IPS DF 6.9 (cell line): ENCODE results near the gene MBP.
"Not testable (repeated sequence)": the region's sequence is repeated elsewhere in the genome, so short reads cannot be mapped to it uniquely, and the experiment has no call there.

Experiments used
- DNase-seq: peaks from one replicate; pipeline ENCODE4 v3.0.0-alpha.2; 2013; ENCODE audit warnings: low read depth, low spot score
- H3K27ac ChIP-seq: one replicate; pipeline ENCODE4 v1.5.1; 2013; ENCODE audit warnings: low read length, control low read depth
- H3K27me3 ChIP-seq: 2 replicates; pipeline ENCODE4 v1.6.1; 2013; ENCODE audit warnings: mild to moderate bottlenecking, low read length; ENCODE audit not compliant: control insufficient read depth, insufficient read depth
- H3K36me3 ChIP-seq: 2 replicates; pipeline ENCODE4 v1.6.1; 2013; ENCODE audit warnings: low read length; ENCODE audit not compliant: control insufficient read depth, insufficient read depth
- H3K4me1 ChIP-seq: 2 replicates; pipeline ENCODE4 v1.6.1; 2013; ENCODE audit warnings: low read length; ENCODE audit not compliant: control insufficient read depth, insufficient read depth
- H3K4me3 ChIP-seq: 2 replicates; pipeline ENCODE4 v1.5.1; 2013; ENCODE audit warnings: mild to moderate bottlenecking, low read length
- H3K9me3 ChIP-seq: 2 replicates; pipeline ENCODE4 v1.6.1; 2013; ENCODE audit warnings: low read length, inconsistent platforms; ENCODE audit not compliant: control insufficient read depth, insufficient read depth
- WGBS: extraction: QIAGEN DNeasy Blood & Tissue Kit; methylation state at CpG from one replicate; pipeline ENCODE4 v1.1.7; 2013; ENCODE audit warnings: mixed read lengths, missing lambda C conversion rate; ENCODE audit not compliant: insufficient read length, insufficient coverage; 5-methylcytosine and 5-hydroxymethylcytosine counted together

The MBP gene

DNA sequence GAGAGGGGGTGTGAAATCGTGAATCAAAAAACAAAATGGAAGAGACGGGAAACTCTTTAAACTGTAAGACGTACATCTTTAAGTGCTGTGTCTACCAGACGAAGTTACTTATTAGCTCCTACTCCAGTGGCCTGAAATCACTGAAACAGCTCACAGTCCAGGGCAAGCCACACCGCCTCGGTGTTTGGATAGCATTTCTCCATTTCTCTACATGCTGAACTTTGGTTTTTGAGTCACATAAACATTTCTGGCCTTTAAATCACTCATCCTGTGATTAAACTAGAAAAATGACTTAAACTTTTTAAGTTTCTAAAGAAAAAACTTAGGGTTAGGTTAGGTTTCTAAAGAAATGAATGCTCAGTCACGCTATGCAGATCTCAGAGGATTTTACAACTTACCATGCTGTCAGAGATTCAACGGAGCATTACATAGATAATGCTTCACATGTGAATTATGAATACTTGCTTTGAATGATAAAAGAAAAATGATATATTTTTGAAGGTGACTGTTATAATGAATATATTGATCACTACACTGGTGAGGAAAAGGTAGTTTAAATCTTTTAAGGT lies 138.4 kb downstream of the MBP start:
- no CpG with 5 or more reads among the region's 8 CpGs for WGBS
- no peak overlapping the region for H3K4me3 ChIP-seq
- no peak overlapping the region for H3K27ac ChIP-seq
- peaks cover 4% of the 10 kb centered on the region for H3K4me1 ChIP-seq
- no peaks in the 10 kb centered on the region for H3K9me3 ChIP-seq
- H3K27me3 ChIP-seq, result no peaks in the 10 kb centered on the region
- no peak for DNase-seq
- H3K36me3 ChIP-seq, result no peaks in the 10 kb centered on the region

DNA sequence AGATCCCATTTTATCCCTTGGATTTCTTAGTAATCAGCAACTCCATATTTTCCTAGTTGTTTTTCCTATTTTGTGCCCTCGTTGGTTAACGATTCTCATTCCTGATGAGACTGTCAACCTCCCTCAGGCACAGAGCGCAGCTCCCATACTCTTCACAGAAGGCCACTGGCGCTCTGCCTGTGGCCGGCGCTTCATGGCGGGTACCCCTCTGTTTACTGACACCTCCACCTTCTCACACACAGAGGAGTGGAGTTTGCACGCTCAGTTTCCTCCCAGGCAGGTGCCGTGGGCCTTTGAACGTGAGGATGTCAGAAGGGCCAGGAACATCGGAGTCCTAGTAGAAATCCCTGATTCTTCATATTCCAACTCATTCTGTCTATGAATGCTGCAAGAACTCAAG lies 139.0 kb downstream of the MBP start:
- Histone ChIP-seq H3K27ac (no peak overlapping the region), H3K4me3 (no peak overlapping the region), H3K4me1 (peaks cover 4% of the 10 kb centered on the region), H3K9me3 (no peaks in the 10 kb centered on the region), H3K27me3 (no peaks in the 10 kb centered on the region), H3K36me3 (no peaks in the 10 kb centered on the region)
- no CpG with 5 or more reads among the region's 11 CpGs for WGBS
- no peak for DNase-seq

DNA sequence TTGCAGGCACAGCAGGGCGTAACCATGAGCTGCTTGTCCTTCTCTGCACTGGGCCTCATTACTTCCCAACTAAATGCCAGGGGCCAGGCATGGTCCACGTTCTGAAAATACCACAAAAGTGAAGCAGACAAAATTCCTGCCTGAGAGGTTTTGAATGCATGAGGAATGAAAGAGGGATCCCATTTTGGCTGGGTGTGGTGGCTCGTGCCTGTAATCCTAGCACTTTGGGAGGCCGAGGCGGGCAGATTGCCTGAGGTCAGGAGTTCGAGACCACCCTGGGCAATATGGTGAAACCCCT lies 139.5 kb downstream of the MBP start:
- H3K4me1 ChIP-seq, result peaks cover 4% of the 10 kb centered on the region
- DNase-seq, result no peak

DNA sequence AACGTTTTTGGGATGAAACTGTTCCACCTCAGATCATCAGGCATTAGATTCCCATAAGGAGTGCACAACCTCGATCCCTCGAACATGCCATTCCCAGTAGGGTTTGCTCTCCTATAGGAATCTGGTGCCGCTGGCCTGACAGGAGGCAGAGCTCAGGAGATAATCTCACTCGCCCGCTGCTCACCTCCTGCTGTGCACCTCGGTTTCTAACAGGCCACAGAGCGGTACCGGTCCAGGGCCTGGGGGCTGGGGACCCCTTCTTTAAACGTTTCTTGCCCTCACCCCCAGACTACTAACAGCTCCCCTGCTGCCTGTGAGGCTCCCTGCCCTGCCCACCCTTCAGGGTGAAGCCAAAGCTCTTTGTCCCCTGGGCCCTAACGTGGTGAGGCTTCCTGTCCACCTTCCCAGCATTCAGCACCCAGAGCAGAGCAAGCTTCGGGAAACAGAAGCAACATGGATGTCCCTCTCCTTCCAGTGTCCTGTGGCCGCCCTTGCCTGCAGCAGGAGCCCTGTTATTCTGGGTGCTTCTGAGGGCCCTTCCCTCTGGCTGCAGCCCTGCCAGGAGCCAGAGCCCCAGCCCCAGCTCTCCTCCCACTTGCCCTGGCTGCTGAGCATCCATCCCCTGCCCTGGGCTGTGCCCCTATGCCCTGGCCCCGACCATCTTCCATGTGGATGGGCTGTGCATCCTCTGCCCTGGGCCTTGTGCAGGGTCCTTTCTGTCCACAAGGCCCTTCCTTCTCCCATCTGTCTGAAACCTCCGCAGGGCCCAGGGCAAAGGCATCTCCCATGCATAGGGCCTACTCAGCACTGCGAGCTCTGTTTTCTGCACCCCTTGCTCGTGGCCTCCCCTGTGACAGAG lies 140.1 kb downstream of the MBP start:
- H3K36me3 ChIP-seq, result no peaks in the 10 kb centered on the region
- no peaks in the 10 kb centered on the region for H3K27me3 ChIP-seq
- H3K9me3 ChIP-seq, result no peaks in the 10 kb centered on the region
- no peak overlapping the region for H3K27ac ChIP-seq
- no peak overlapping the region for H3K4me3 ChIP-seq
- WGBS, result no CpG with 5 or more reads among the region's 17 CpGs
- DNase-seq, result no peak
- H3K4me1 ChIP-seq, result peaks cover 4% of the 10 kb centered on the region

More for the DNA sequence above, 139.5 kb downstream of the MBP start:
- H3K27ac ChIP-seq, result no peak overlapping the region
- H3K27me3 ChIP-seq, result no peaks in the 10 kb centered on the region
- no peaks in the 10 kb centered on the region for H3K9me3 ChIP-seq
- no peaks in the 10 kb centered on the region for H3K36me3 ChIP-seq
- WGBS, result no CpG with 5 or more reads among the region's 6 CpGs
- no peak overlapping the region for H3K4me3 ChIP-seq

DNA sequence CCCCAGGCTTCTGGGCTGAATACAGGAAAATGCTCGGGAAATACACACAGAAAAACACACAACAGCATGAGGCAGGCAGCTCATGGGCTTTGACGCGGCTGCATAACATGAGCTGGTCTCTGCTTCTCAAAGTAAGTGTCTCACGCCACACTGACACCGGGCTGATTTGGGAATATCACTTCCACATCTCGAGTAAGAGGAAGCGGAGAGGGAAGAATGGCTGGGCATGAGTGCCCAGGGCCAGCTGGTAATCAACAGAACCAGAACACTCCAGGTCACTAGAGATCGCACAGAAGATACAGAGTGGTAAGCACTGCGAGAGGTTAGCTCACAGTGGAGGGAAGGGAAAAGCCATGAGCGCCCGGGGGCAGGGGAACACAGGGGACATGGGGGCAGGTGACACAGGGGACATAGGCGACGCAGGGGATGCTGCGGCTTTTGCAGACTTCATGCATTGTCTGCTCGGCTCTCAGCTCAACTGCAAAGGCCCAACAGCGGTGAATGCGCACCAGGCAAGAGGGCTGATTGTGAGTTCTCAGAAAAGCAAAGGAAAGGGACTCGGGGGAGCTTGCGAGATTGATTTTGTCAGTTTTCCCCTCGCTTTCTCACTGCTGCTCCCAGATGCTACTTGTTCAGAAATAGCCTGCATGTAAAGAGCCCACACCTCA lies 141.4 kb downstream of the MBP start:
- Histone ChIP-seq H3K4me1 (peaks cover 4% of the 10 kb centered on the region), H3K27ac (no peak overlapping the region), H3K36me3 (no peaks in the 10 kb centered on the region), H3K4me3 (no peak overlapping the region), H3K27me3 (no peaks in the 10 kb centered on the region), H3K9me3 (no peaks in the 10 kb centered on the region)
- no peak for DNase-seq
- WGBS, result no CpG with 5 or more reads among the region's 20 CpGs

DNA sequence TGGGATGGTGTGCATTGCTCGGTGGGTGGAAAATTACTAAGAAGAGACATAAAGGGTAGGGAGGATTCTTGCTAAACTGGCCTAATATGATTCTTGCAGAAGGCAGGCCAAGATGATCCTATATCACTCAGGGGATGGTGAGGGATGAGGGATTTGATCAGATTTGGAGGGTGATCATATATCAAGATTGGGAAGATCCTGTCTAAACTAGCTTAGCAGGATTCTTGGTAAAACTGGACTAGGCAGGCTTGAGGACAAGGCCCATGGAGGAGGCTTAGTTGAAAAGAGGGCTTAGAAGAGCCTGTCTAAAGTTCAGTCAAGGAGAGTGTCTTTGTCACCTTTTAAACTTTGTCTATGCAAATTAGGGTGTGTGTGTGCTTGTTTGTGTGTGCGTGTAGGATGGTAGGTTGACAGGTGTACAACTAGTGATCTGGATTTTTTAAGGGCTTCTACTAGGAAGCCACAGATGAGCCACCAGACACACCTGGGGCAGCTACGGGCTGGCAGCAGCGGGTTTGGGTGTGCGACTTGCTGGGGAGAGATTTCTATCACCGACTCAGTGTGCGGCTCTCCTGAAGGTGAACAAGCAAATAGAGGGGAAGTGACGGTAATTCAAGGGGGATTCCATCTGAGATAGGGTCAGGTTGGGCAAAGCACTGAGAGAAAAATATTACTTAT lies 142.1 kb downstream of the MBP start:
- not testable (repeated sequence) for DNase-seq, H3K27me3 ChIP-seq, H3K9me3 ChIP-seq, H3K27ac ChIP-seq, H3K36me3 ChIP-seq, H3K4me3 ChIP-seq, H3K4me1 ChIP-seq
- WGBS, result no CpG with 5 or more reads among the region's 8 CpGs

DNA sequence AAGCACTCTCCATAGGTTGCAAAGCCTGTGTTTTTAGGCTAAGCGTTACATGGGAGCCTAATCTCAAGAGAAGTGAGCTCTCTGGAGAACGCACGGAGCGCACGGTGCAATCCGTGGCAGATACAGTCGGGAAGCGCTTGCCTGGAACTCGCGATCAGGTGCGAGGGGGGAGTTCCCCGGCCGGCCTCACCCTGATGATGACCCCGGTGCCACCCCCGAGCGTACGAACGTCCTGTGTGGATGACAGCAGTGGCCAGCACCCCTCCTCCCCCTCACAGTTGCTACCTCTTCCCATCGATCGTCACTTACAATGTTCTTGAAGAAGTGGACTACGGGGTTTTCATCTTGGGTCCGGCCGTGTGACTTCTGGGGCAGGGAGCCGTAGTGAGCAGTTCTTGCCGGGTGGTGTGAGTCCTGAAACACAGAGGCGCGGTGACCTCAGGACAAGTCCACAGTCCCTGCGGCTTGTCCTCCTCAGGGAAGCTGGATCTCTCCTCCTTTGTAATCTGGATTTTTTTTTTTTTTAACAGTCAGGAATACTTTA lies 142.9 kb downstream of the MBP start:
- WGBS, result no CpG with 5 or more reads among the region's 28 CpGs
- Histone ChIP-seq H3K36me3 (no peaks in the 10 kb centered on the region), H3K27me3 (no peaks in the 10 kb centered on the region), H3K9me3 (no peaks in the 10 kb centered on the region), H3K4me1 (peaks cover 4% of the 10 kb centered on the region), H3K4me3 (no peak overlapping the region), H3K27ac (no peak overlapping the region)
- no peak for DNase-seq

DNA sequence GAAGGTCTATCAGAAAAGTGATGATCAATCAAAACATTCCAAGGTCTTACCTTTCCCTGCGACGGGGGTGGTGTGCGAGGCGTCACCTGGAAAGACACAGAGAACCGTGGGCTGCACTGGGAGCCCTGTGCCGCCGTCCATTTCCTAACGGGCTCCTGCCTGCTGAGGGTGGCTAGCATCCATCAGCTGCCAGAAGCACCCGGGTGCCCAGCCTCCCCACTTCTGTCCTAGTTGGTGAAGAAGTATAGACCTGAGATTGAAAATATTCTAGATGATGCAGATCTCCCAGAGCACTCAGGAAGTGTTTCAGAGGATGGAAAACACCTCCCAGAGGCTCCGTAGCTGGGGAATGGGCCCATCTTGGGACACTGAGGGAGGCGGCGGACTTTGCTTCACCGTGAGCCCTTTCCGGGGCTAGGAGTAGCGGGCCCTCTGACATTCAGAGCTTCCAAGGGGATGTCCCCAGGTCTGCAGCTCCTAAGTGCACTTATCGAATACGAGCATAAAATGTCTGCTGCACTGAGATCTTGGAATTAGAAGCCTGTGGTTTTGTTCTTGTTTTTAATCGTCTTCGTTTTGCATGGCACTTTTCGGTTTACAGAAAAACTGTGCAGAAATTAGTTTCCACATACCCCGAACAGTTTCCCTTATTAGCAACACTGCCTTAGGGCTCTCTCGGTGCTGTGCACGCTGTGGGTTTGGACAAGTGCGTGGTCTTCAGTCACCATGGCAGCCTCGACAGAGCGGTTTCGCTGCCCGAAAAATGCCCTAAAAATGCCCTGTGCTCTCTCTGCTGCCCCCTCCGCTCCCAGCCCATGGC lies 143.5 kb downstream of the MBP start:
- Histone ChIP-seq H3K27me3 (no peaks in the 10 kb centered on the region), H3K27ac (no peak overlapping the region), H3K4me1 (peaks cover 4% of the 10 kb centered on the region), H3K9me3 (no peaks in the 10 kb centered on the region), H3K4me3 (no peak overlapping the region), H3K36me3 (no peaks in the 10 kb centered on the region)
- DNase-seq, result no peak
- no CpG with 5 or more reads among the region's 29 CpGs for WGBS

DNA sequence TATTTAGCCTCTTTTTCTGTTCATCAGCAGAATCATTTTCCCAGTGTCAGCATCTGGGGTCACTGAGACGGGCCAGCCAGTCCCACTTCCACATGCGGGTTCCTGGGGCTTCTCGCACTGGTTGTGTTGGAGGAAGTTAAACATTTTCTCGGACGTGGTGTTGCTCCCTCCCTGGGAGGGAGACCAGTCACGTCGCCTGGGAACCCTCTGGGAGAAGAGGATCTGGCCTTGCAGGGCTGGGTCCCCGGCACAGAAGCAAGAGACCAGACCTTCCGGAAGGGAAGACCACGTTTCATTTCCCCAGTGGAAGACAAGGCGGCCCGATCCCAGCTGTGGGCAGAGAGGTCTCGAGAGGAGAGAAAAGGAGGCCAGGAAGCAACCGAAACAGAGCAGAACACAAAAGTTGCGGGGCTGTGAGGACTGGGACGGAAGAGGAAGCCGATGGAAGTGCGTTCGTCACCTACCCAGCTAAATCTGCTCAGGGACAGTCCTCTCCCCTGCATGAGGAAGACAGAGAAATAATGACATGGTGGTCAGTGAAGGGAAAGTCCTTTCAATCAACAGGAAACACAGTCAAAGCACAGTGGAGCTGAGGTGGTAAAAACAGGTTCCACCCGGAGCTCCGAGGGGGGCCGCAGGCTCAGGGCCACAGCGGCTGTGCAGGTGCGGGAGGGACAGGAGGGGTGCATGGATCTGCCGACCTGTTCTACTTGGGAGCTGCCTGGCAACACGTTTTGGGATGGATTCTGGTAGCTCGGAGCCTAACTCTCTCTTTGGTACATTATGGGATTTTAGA lies 144.4 kb downstream of the MBP start:
- H3K27ac ChIP-seq, result no peak overlapping the region
- H3K4me1 ChIP-seq, result peaks cover 5% of the 10 kb centered on the region
- DNase-seq, result no peak

More for the DNA sequence above, 144.4 kb downstream of the MBP start:
- Histone ChIP-seq H3K9me3 (no peaks in the 10 kb centered on the region), H3K36me3 (no peaks in the 10 kb centered on the region), H3K4me3 (no peak overlapping the region), H3K27me3 (no peaks in the 10 kb centered on the region)
- no CpG with 5 or more reads among the region's 27 CpGs for WGBS
